HepG2 (cell line): ENCODE results near the gene CD163. TPM values are rescaled to one million over a fixed set of nuclear protein-coding genes. Genes with fewer than 3 reads are reported as not detected.

Source experiments
- ATAC-seq: fragments of 200-7000 bp; cut with Tn5 transposase; 3 replicates; pipeline ENCODE4 v1.9.1; 2020; ENCODE audit warnings: mild to moderate bottlenecking, moderate library complexity
- BruUV-seq: library from RNA; stranded (reverse); fragments of 400-500 nt; replicated peaks from 2 replicates; lab custom pipeline; 2021; lab: Mats Ljungman, UMichigan
- CTCF ChIA-PET: fragments of 300-600 bp; formaldehyde crosslinking; extraction: SDS; loops from one replicate; lab custom pipeline; 2021; ENCODE audit warnings: low total read pairs, inconsistent platforms, low intra/inter-chr PET ratio; lab: Yijun Ruan, JAX
- POLR2A ChIA-PET: fragments of 350-600 bp; sonication (Branson Sonifier 250); formaldehyde crosslinking; loops from one replicate; lab custom pipeline; 2020; ENCODE audit warnings: antibody characterized with exemption, inconsistent platforms; lab: Yijun Ruan, JAX
- DNase-seq: peaks from one replicate; pipeline ENCODE4 v3.0.0-alpha.2; 2015; ENCODE audit warnings: low spot score
- FAIRE-seq: peaks from 3 replicates; lab custom pipeline; 2011; peaks lifted over from hg19 to GRCh38; lab: Jason Lieb, UNC
- H2AFZ ChIP-seq: one replicate; pipeline ENCODE4 v1.6.1; 2011; ENCODE audit warnings: low read length, inconsistent platforms
- H3K27ac ChIP-seq: fragments of 300-600 bp; 3 replicates; pipeline ENCODE4 v1.8.0; 2011; ENCODE audit warnings: mixed run types, mild to moderate bottlenecking, mixed read lengths, low read length, inconsistent platforms; ENCODE audit not compliant: insufficient read depth; ENCODE audit errors: extremely low read length
- H3K27me3 ChIP-seq, 2 experiments: fragments of 200-600 bp in 1 of 2; 2 replicates in 1 of 2; 3 replicates in 1 of 2; pipeline versions ENCODE4 v1.6.0 to v1.8.0; 2011; ENCODE audit warnings: low read length in 2 of 2, mild to moderate bottlenecking in 2 of 2, moderate library complexity in 2 of 2, inconsistent platforms in 1 of 2; ENCODE audit not compliant: insufficient read depth in 2 of 2, control insufficient read depth in 1 of 2
- H3K36me3 ChIP-seq, 2 experiments: fragments of 200-600 bp in 1 of 2; replicated peaks in 1 of 2; 2 replicates in 1 of 2; 3 replicates in 1 of 2; pipeline versions ENCODE4 v1.5.1 to v1.8.0; 2011; ENCODE audit warnings: low read length in 2 of 2, inconsistent platforms in 1 of 2; ENCODE audit not compliant: insufficient read depth in 2 of 2, control insufficient read depth in 1 of 2
- H3K4me1 ChIP-seq: 2 replicates; pipeline ENCODE4 v1.5.1; 2012; ENCODE audit warnings: low read length, inconsistent platforms; ENCODE audit not compliant: insufficient read depth
- H3K4me2 ChIP-seq: 2 replicates; pipeline ENCODE4 v1.6.0; 2011; ENCODE audit warnings: low read depth, low read length, inconsistent platforms
- H3K4me3 ChIP-seq, 3 experiments: fragments of 200-600 bp in 1 of 3; sonication (generic), shearing (Covaris generic) in 1 of 3; replicated peaks in 1 of 3; 2 replicates each; pipeline ENCODE4 v1.5.1; 2011 to 2016; ENCODE audit warnings: low read length in 3 of 3, inconsistent platforms in 2 of 3, low read depth in 2 of 3, mild to moderate bottlenecking in 2 of 3, control low read depth in 1 of 3, mixed read lengths in 1 of 3; ENCODE audit not compliant: insufficient read depth in 1 of 3
- H3K79me2 ChIP-seq: one replicate; pipeline ENCODE4 v1.6.1; 2011; ENCODE audit warnings: low read length, inconsistent platforms; ENCODE audit not compliant: insufficient read depth
- H3K9ac ChIP-seq: 2 replicates; pipeline ENCODE4 v1.6.0; 2011; ENCODE audit warnings: mild to moderate bottlenecking, low read depth, low read length, inconsistent platforms; ENCODE audit not compliant: insufficient read depth
- H3K9me3 ChIP-seq: 2 replicates; pipeline ENCODE4 v1.5.1; 2012; ENCODE audit warnings: mild to moderate bottlenecking, low read length
- H4K20me1 ChIP-seq: 2 replicates; pipeline ENCODE4 v1.6.0; 2011; ENCODE audit warnings: inconsistent platforms, mild to moderate bottlenecking, low read length, moderate library complexity; ENCODE audit not compliant: insufficient read depth
- EP300 ChIP-seq, 3 experiments: sonication (generic) in 1 of 3; formaldehyde crosslinking in 1 of 3; IDR thresholded peaks; 2 replicates each; pipeline versions ENCODE4 v1.5.1 to v1.6.1; 2011 to 2020; ENCODE audit warnings: low read depth in 2 of 3, low read length in 2 of 3, borderline replicate concordance in 1 of 3, improper control_type of control experiment in 1 of 3, mild to moderate bottlenecking in 1 of 3, missing genetic modification reagents in 1 of 3, moderate library complexity in 1 of 3
- FIP1L1 ChIP-seq: fragments of 200-400 bp; formaldehyde crosslinking; IDR thresholded peaks from 2 replicates; pipeline ENCODE4 v1.6.1; 2018; ENCODE audit warnings: low read depth, mild to moderate bottlenecking, low read length, moderate library complexity, borderline replicate concordance; ENCODE audit not compliant: insufficient read depth
- IKZF4 ChIP-seq: sonication (generic); formaldehyde crosslinking; IDR thresholded peaks from 2 replicates; pipeline ENCODE4 v1.5.1; 2020; ENCODE audit warnings: borderline replicate concordance, mild to moderate bottlenecking, low read depth, missing genetic modification reagents; ENCODE audit errors: not compliant biosample characterization
- JARID2 ChIP-seq: sonication (generic); formaldehyde crosslinking; IDR thresholded peaks from 2 replicates; pipeline ENCODE4 v1.8.1; 2023; ENCODE audit warnings: missing genetic modification reagents, inconsistent platforms; ENCODE audit not compliant: insufficient replicate concordance
- ZNF234 ChIP-seq: sonication (generic); formaldehyde crosslinking; conservative IDR thresholded peaks from 2 replicates; pipeline ENCODE4 v1.5.1; 2020; ENCODE audit warnings: mild to moderate bottlenecking, missing genetic modification reagents
- ZNF468 ChIP-seq: sonication (generic); formaldehyde crosslinking; IDR thresholded peaks from 2 replicates; pipeline ENCODE4 v1.8.0; 2022; ENCODE audit warnings: mild to moderate bottlenecking, moderate library complexity, missing genetic modification reagents
- WGBS: methylation state at CpG from one replicate; pipeline ENCODE4 v1.1.6; 2017; ENCODE audit warnings: low lambda C conversion rate; 5-methylcytosine and 5-hydroxymethylcytosine counted together
- in situ Hi-C: cut with HindIII; loops from 2 replicates; pipeline ENCODE4 v1.10.0; 2017; ENCODE audit warnings: low pct_unique_long_range_greater_than_20kb; ENCODE audit not compliant: extremely low pct_ligation_motif_present
- intact Hi-C: fragments of 100-400 bp; cut with micrococcal nuclease; formaldehyde crosslinking; loops from one replicate; pipeline ENCODE4 v1.10.0; 2022; ENCODE audit not compliant: unreplicated experiment
- polyA plus RNA-seq, 8 experiments: library from polyadenylated mRNA; depleted of rRNA in 3 of 8; stranded (reverse) in 7 of 8; unstranded in 1 of 8; fragments of >200 nt; fragmentation: Illumina TruSeq in 4 of 8; extraction: Trizol in 4 of 8; gene quantifications; 2 replicates each; pipeline versions ENCODE4 v1.2.1 to v1.2.3, GENCODE V29; 2011 to 2016; ENCODE audit warnings: low read depth in 4 of 8, missing spikeins in 1 of 8, mixed read lengths in 1 of 8; ENCODE audit not compliant: insufficient read depth in 1 of 8
- total RNA-seq, 5 experiments: library from RNA; depleted of rRNA; stranded (reverse); fragments of >200 nt; fragmentation: Illumina TruSeq; extraction: Trizol; gene quantifications; 2 replicates each; pipeline ENCODE4 v1.2.3, GENCODE V29; 2016; ENCODE audit warnings: low read depth in 1 of 5
- TF ChIP-seq, protein P1 (sequence below): sonication (generic); formaldehyde crosslinking; conservative IDR thresholded peaks from 2 replicates; pipeline ENCODE4 v1.8.0; 2022; ENCODE audit warnings: missing genetic modification reagents
- TF ChIP-seq, protein P2 (sequence below): sonication (generic); formaldehyde crosslinking; IDR thresholded peaks from 2 replicates; pipeline ENCODE4 v1.8.0; 2022; ENCODE audit warnings: mild to moderate bottlenecking, missing genetic modification reagents, moderate library complexity

The CD163 gene
- total and polyA plus RNA-seq, 2 of the 13 experiments (the other 11 are each of a cell fraction or from before 2014, with no cell fraction given) = not detected

DNA sequence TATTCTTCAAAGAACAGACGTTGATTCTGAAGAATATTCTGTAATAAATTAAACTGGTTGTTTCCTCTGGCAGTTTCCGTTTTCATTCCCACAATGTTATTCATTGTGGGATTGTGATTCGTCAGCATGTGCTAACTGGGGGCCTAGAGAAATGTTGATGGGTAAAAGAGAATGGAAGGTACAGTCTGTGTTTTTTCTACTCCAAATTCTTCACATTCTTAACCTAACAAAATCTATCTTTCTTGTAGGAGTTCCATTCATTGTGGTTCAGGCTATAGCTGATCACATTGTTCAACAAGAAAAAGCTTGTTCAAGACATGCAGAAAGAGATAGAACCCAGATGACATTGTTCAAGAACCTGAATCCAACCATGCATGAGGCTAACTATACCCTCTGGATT, 5.9 kb downstream of the CD163 start:
- BruUV-seq = no TSS peak
- Histone ChIP-seq H3K4me3 (no peak overlapping the region), H3K9ac (no peak overlapping the region), H3K36me3 (no peaks in the 10 kb centered on the region), H3K4me2 (no peak overlapping the region), H3K4me1 (peaks cover 7% of the 10 kb centered on the region), H3K9me3 (no peaks in the 10 kb centered on the region), H4K20me1 (no peaks in the 10 kb centered on the region), H3K79me2 (no peaks in the 10 kb centered on the region), H2AFZ (no peak overlapping the region), H3K27ac (no peak overlapping the region), H3K27me3 (no peaks in the 10 kb centered on the region; a peak in 1 of 5 replicates)
- ATAC-seq = no peak
- TF ChIP-seq, protein P1, sequence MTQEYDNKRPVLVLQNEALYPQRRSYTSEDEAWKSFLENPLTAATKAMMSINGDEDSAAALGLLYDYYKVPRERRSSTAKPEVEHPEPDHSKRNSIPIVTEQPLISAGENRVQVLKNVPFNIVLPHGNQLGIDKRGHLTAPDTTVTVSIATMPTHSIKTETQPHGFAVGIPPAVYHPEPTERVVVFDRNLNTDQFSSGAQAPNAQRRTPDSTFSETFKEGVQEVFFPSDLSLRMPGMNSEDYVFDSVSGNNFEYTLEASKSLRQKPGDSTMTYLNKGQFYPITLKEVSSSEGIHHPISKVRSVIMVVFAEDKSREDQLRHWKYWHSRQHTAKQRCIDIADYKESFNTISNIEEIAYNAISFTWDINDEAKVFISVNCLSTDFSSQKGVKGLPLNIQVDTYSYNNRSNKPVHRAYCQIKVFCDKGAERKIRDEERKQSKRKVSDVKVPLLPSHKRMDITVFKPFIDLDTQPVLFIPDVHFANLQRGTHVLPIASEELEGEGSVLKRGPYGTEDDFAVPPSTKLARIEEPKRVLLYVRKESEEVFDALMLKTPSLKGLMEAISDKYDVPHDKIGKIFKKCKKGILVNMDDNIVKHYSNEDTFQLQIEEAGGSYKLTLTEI (CRISPR knock-in tag) = no peak
- TF ChIP-seq ZNF468 (CRISPR knock-in tag) (no peak), FIP1L1 (no peak), EP300 (IDR thresholded peaks at IDR 0.05; ENCODE audit: low read depth in 2 of 2, low read length in 2 of 2) (no peak), EP300 (CRISPR knock-in tag; IDR thresholded peaks at IDR 0.05; ENCODE audit: borderline replicate concordance) (no peak), ZNF234 (CRISPR knock-in tag) (no peak), IKZF4 (no peak), JARID2 (no peak)
- TF ChIP-seq, protein P2, sequence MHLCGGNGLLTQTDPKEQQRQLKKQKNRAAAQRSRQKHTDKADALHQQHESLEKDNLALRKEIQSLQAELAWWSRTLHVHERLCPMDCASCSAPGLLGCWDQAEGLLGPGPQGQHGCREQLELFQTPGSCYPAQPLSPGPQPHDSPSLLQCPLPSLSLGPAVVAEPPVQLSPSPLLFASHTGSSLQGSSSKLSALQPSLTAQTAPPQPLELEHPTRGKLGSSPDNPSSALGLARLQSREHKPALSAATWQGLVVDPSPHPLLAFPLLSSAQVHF = no peak
- in situ Hi-C loops (no loop called here), intact Hi-C loops (no loop called here)
- CTCF ChIA-PET = no interaction called here
- POLR2A ChIA-PET = no interaction called here
- WGBS = under 1% methylated on average over 3 of the region's 3 CpGs
- no peak for DNase-seq
- FAIRE-seq = no peak
